Neuronal stem cell (in vitro differentiated cells): ENCODE results near the gene ARHGAP9.
A peak's percentile ranks its signal among the peaks of the same experiment; 100 is the strongest.

Experiments
- DNase-seq: peaks from one replicate; pipeline ENCODE4 v3.0.0-alpha.2; 2013; ENCODE audit warnings: low spot score
- H2AFZ ChIP-seq: one replicate; pipeline ENCODE4 v1.6.1; 2013; ENCODE audit warnings: mild to moderate bottlenecking, low read length, inconsistent platforms
- H2AK5ac ChIP-seq: 2 replicates; pipeline ENCODE4 v1.6.1; 2013; ENCODE audit warnings: low read depth, mild to moderate bottlenecking, inconsistent platforms, low read length, moderate library complexity, mixed read lengths
- H2BK120ac ChIP-seq: 2 replicates; pipeline ENCODE4 v1.6.1; 2013; ENCODE audit warnings: low read depth, mild to moderate bottlenecking, inconsistent platforms, low read length, moderate library complexity, mixed read lengths
- H2BK12ac ChIP-seq: one replicate; pipeline ENCODE4 v1.6.1; 2013; ENCODE audit warnings: low read length, inconsistent platforms
- H2BK15ac ChIP-seq: 2 replicates; pipeline ENCODE4 v1.6.1; 2013; ENCODE audit warnings: mild to moderate bottlenecking, low read length, inconsistent platforms, mixed read lengths
- H2BK5ac ChIP-seq: one replicate; pipeline ENCODE4 v1.6.1; 2013; ENCODE audit warnings: inconsistent platforms, mild to moderate bottlenecking, low read length, moderate library complexity
- H3K14ac ChIP-seq: one replicate; pipeline ENCODE4 v1.6.1; 2013; ENCODE audit warnings: low read length, inconsistent platforms
- H3K18ac ChIP-seq: 2 replicates; pipeline ENCODE4 v1.6.1; 2013; ENCODE audit warnings: low read length, inconsistent platforms
- H3K23ac ChIP-seq: 2 replicates; pipeline ENCODE4 v1.6.1; 2013; ENCODE audit warnings: low read depth, mild to moderate bottlenecking, mixed read lengths, low read length, inconsistent platforms; ENCODE audit not compliant: poor library complexity
- H3K27ac ChIP-seq: replicated peaks from 3 replicates; pipeline ENCODE4 v1.5.1; 2013; ENCODE audit warnings: low read length, inconsistent platforms
- H3K27me3 ChIP-seq, 3 experiments: 2 replicates each; pipeline ENCODE4 v1.6.1; 2013; ENCODE audit warnings: low read length in 3 of 3, mild to moderate bottlenecking in 2 of 3, inconsistent platforms in 1 of 3, low read depth in 1 of 3, mixed read lengths in 1 of 3, moderate library complexity in 1 of 3; ENCODE audit not compliant: control insufficient read depth in 3 of 3, insufficient read depth in 3 of 3
- H3K36me3 ChIP-seq, 2 donors: replicated peaks in 1 of 2; 2 replicates each; pipeline ENCODE4 v1.6.1; 2013; ENCODE audit warnings: low read length in 2 of 2; ENCODE audit not compliant: control insufficient read depth in 2 of 2, insufficient read depth in 2 of 2
- H3K4ac ChIP-seq: 2 replicates; pipeline ENCODE4 v1.6.1; 2013; ENCODE audit warnings: inconsistent platforms, mild to moderate bottlenecking, low read length, moderate library complexity
- H3K4me1 ChIP-seq, 2 donors: 1 replicate in 1 of 2; 2 replicates in 1 of 2; pipeline ENCODE4 v1.6.1; 2013; ENCODE audit warnings: low read length in 2 of 2, low read depth in 1 of 2; ENCODE audit not compliant: control insufficient read depth in 2 of 2, insufficient read depth in 1 of 2
- H3K4me2 ChIP-seq: one replicate; pipeline ENCODE4 v1.6.1; 2013; ENCODE audit warnings: mild to moderate bottlenecking, low read length, inconsistent platforms; ENCODE audit not compliant: insufficient read depth, poor library complexity, severe bottlenecking
- H3K4me3 ChIP-seq, 2 donors: 2 replicates each; pipeline ENCODE4 v1.5.1; 2013; ENCODE audit warnings: low read length in 2 of 2, mild to moderate bottlenecking in 2 of 2, inconsistent platforms in 1 of 2, moderate library complexity in 1 of 2
- H3K79me1 ChIP-seq: one replicate; pipeline ENCODE4 v1.6.1; 2013; ENCODE audit warnings: low read depth, mild to moderate bottlenecking, inconsistent platforms, low read length, moderate library complexity
- H3K9ac ChIP-seq: one replicate; pipeline ENCODE4 v1.6.1; 2013; ENCODE audit warnings: mild to moderate bottlenecking, low read depth, low read length, inconsistent platforms; ENCODE audit not compliant: poor library complexity
- H3K9me3 ChIP-seq, 2 donors: replicated peaks in 1 of 2; 2 replicates each; pipeline versions ENCODE3 to v1.6.1; 2013; ENCODE audit warnings: low read length in 2 of 2, mild to moderate bottlenecking in 2 of 2, inconsistent platforms in 1 of 2, low read depth in 1 of 2, mixed read lengths in 1 of 2, moderate library complexity in 1 of 2; ENCODE audit not compliant: control insufficient read depth in 2 of 2, insufficient read depth in 1 of 2
- H4K8ac ChIP-seq: one replicate; pipeline ENCODE4 v1.6.1; 2013; ENCODE audit warnings: low read depth, mild to moderate bottlenecking, inconsistent platforms, low read length, moderate library complexity
- H4K91ac ChIP-seq: one replicate; pipeline ENCODE4 v1.6.1; 2013; ENCODE audit warnings: low read length, low read depth, mild to moderate bottlenecking, inconsistent platforms; ENCODE audit not compliant: poor library complexity
- WGBS, 2 donors: extraction: QIAGEN DNeasy Blood & Tissue Kit; methylation state at CpG; one replicate each; pipeline ENCODE4 v1.1.7; 2013; ENCODE audit warnings: missing lambda C conversion rate in 2 of 2, mixed read lengths in 1 of 2; ENCODE audit not compliant: insufficient read length in 2 of 2, insufficient replicate concordance in 1 of 2; ENCODE audit errors: extremely low coverage in 2 of 2; 5-methylcytosine and 5-hydroxymethylcytosine counted together

Gene ARHGAP9

DNA sequence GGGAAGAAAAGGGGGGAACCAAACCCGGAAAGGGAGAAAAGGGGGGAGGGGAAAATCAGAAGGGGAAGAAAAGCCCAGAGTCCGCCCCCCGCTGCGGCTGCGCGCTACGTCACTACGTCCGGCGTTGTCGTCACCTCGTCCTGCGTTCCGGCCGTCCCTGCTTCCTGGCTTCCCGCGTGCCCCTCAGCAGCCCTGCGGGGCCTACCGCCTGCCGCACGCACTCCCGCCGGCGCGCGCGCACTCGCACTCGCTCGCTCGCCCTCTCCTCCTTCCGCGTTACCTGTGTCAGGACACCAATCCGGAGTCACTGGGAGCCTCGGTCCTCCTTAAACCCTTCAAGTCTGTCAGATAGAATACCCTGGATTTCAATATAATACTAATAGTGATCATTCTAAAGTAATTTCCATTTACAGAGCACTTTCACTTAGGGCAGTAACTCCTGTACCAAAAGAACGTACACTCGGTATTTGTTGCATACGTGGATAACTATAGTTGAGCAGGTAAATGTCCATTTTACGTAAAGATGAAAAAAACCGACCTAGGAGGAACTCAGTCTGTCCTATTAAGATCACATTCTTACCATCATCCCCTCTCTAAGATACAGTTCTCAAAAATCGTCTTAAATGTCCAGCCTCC is 48.6 kb downstream of the ARHGAP9 start, which contains the start of gene R3HDM2:
R3HDM2 (minus strand) TSS at position 113 of the 636 bp plus-strand sequence. CDS start 120,615 bp downstream, outside the sequence.
- H3K4ac ChIP-seq = no peak within 1 kb of the TSS
- peak; percentile 85 for DNase-seq
- peak within 1 kb of the TSS; percentile 71 for H3K18ac ChIP-seq
- WGBS, 2 donors = no CpG with 5 or more reads among the region's 41 CpGs
- H3K27ac ChIP-seq = peak within 1 kb of the TSS; percentile 72
- no peaks in the 10 kb centered on the region for H3K9me3 ChIP-seq
- H3K79me1 ChIP-seq = no peaks in the 10 kb centered on the region
- peak within 1 kb of the TSS; percentile 80 for H2AFZ ChIP-seq
- no peak within 1 kb of the TSS for H2BK5ac ChIP-seq
- H3K4me1 ChIP-seq = peaks cover 0 to 3% of the 10 kb centered on the region in 2 donors
- no peaks in the 10 kb centered on the region for H3K27me3 ChIP-seq
- no peaks in the 10 kb centered on the region for H3K36me3 ChIP-seq
- no peak within 1 kb of the TSS for H2BK15ac ChIP-seq
- no peak within 1 kb of the TSS for H3K14ac ChIP-seq
- peak within 1 kb of the TSS; percentile 17 for H4K8ac ChIP-seq
- no peak within 1 kb of the TSS for H2AK5ac ChIP-seq
- peak within 1 kb of the TSS; percentile 57 to 77 for H3K4me3 ChIP-seq
- H3K4me2 ChIP-seq = peak within 1 kb of the TSS; percentile 66
- H2BK12ac ChIP-seq = no peak within 1 kb of the TSS
- H2BK120ac ChIP-seq = no peak within 1 kb of the TSS
- no peak within 1 kb of the TSS for H4K91ac ChIP-seq
- H3K23ac ChIP-seq = peak within 1 kb of the TSS; percentile 80
- peak within 1 kb of the TSS; percentile 60 for H3K9ac ChIP-seq

DNA sequence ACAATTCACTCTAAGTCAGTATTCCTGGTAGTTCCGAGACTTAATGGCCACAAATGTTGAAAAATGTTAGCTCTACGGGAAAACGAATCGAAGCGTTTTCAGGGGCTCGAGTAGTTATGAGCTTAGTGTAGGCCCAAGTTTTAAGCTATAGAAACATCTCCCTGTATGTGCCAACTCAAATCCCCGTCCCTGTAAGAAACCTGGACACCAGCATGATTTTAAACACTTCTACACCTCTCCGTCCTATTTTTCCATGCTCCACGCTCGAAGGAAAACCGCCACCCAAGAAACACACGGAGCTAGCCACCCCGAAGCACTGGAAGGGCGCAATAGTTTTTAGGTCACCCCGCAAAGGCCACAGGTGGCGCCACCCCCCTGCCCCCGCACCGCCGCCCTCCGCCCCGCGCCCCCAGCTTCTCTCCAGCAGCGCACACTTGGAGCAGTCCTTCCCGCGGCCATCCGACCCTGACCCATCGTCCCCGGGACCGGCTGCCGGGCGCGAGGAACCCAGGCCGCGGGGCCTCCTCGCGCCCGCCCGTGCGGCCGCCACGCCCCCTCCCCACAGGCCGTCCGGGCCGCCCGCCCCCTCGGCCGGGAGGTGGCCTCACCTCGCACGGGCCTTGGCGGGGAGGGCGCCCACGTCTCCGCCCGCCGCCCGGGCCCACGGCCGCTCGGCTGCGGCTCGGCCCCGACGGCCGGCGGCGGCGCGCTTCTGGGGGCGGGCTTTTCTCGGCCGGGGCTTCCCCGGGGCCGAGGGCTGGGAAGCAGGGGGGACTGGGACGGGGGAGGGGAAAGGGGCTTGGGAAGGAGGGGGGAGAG is 49.3 kb downstream of the ARHGAP9 start:
- no peak overlapping the region for H2BK15ac ChIP-seq
- H4K8ac ChIP-seq = no peak overlapping the region
- H3K4ac ChIP-seq = no peak overlapping the region
- H2BK5ac ChIP-seq = no peak overlapping the region
- H3K4me2 ChIP-seq = peak overlapping the region; percentile 66
- H3K27me3 ChIP-seq = no peaks in the 10 kb centered on the region
- DNase-seq = peak; percentile 31
- peak overlapping the region; percentile 57 to 77 for H3K4me3 ChIP-seq
- H3K27ac ChIP-seq = peak overlapping the region; percentile 72
- H3K18ac ChIP-seq = peak overlapping the region; percentile 71
- H2BK120ac ChIP-seq = no peak overlapping the region
- no CpG with 5 or more reads among the region's 74 CpGs for WGBS, 2 donors
- no peak overlapping the region for H3K23ac ChIP-seq
- peaks cover 0 to 5% of the 10 kb centered on the region in 2 donors for H3K36me3 ChIP-seq
- H2AFZ ChIP-seq = peak overlapping the region; percentile 80
- H2BK12ac ChIP-seq = no peak overlapping the region
- no peak overlapping the region for H3K14ac ChIP-seq
- peaks cover 0 to 3% of the 10 kb centered on the region in 2 donors for H3K4me1 ChIP-seq
- H4K91ac ChIP-seq = no peak overlapping the region
- no peaks in the 10 kb centered on the region for H3K9me3 ChIP-seq
- peak overlapping the region; percentile 60 for H3K9ac ChIP-seq
- no peak overlapping the region for H2AK5ac ChIP-seq
- H3K79me1 ChIP-seq = no peaks in the 10 kb centered on the region

DNA sequence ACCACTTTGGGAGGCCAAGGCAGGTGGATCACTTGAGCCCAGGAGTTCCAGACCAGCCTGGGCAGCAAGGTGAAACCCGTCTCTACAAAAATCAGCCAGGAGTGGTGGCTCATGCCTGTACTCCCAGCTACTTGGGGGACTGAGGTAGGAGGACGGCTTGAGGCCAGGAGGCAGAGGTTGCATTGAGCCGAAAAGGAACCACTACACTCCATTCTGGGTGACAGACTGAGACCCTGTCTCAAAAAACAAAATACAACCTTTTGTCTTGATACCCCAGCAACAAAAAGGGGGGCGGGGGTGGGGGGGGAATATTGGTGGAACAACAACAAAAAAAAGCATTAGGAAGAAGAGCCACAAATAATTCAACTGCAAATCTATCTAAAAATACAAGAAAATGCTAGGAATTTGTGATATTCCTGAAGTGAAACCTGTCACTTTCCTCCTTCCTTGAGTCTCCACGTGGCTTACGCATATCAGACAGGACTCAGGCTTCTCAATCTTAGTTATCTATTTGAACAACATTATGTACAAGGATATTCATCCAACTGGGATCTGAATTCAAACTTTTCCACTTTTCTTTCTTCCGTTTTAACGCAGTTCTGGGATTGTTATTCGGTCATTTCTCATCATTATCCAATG is 50.1 kb downstream of the ARHGAP9 start:
- no peak overlapping the region for H2BK120ac ChIP-seq
- H4K8ac ChIP-seq = no peak overlapping the region
- peak overlapping the region; percentile 37 for H2AK5ac ChIP-seq
- H3K4ac ChIP-seq = peak overlapping the region; percentile 53
- WGBS, 2 donors = no CpG with 5 or more reads among the region's 9 CpGs
- H4K91ac ChIP-seq = no peak overlapping the region
- H3K18ac ChIP-seq = peak overlapping the region; percentile 13
- no peaks in the 10 kb centered on the region for H3K79me1 ChIP-seq
- H3K4me1 ChIP-seq = peaks cover 0 to 3% of the 10 kb centered on the region in 2 donors
- peak overlapping the region; percentile 80 for H2AFZ ChIP-seq
- H3K36me3 ChIP-seq = peaks cover 0 to 9% of the 10 kb centered on the region in 2 donors
- H3K27me3 ChIP-seq = no peaks in the 10 kb centered on the region
- H3K9ac ChIP-seq = peak overlapping the region; percentile 70
- no peak overlapping the region for H2BK15ac ChIP-seq
- peak overlapping the region; percentile 66 for H3K4me2 ChIP-seq
- H3K14ac ChIP-seq = no peak overlapping the region
- no peak overlapping the region for H2BK12ac ChIP-seq
- no peak overlapping the region for H2BK5ac ChIP-seq
- no peak for DNase-seq
- H3K9me3 ChIP-seq = no peaks in the 10 kb centered on the region
- H3K23ac ChIP-seq = no peak overlapping the region
- H3K27ac ChIP-seq = no peak overlapping the region
- peak overlapping the region; percentile 57 to 77 for H3K4me3 ChIP-seq
